Activated T-helper 1 cell treated with anti-CD3 and anti-CD28 coated beads, Interleukin-12 subunit alpha, Interleukin-12 subunit beta, Interleukin-2, Interleukin-4 antibody, amounts not matched to agents 30 ng/mL and 10 ng/mL and 1 ng/mL, durations not matched to agents 14 hours and 24 hours and 36 hours (primary cell): Measurements from ENCODE around the gene SPTA1. TPM values are rescaled to one million over a fixed set of nuclear protein-coding genes. Genes with fewer than 3 reads are reported as not detected.
"Not testable (repeated sequence)": the region's sequence is repeated elsewhere in the genome, so short reads cannot be mapped to it uniquely, and the experiment has no call there.

Experiments used
- DNase-seq: peaks from one replicate; pipeline ENCODE4 v3.0.0; 2021; ENCODE audit warnings: low spot score
- H3K27ac Mint-ChIP-seq: one replicate; pipeline ENCODE4 v1.8.0; 2021; ENCODE audit warnings: mild to moderate bottlenecking, mixed read lengths
- H3K27me3 Mint-ChIP-seq: one replicate; pipeline ENCODE4 v1.8.0; 2022; ENCODE audit warnings: mild to moderate bottlenecking, moderate library complexity, mixed read lengths; ENCODE audit not compliant: insufficient read depth
- H3K36me3 Mint-ChIP-seq: one replicate; pipeline ENCODE4 v1.8.0; 2021; ENCODE audit warnings: low read depth, mixed read lengths
- H3K4me1 Mint-ChIP-seq: one replicate; pipeline ENCODE4 v1.8.0; 2021; ENCODE audit warnings: low read depth, mixed read lengths
- H3K4me3 Mint-ChIP-seq: one replicate; pipeline ENCODE4 v1.8.0; 2021; ENCODE audit warnings: mild to moderate bottlenecking, moderate library complexity, mixed read lengths
- H3K9me3 Mint-ChIP-seq: one replicate; pipeline ENCODE4 v1.8.0; 2021; ENCODE audit warnings: mixed read lengths
- intact Hi-C: fragments of 100-400 bp; cut with micrococcal nuclease; formaldehyde crosslinking; loops from one replicate; pipeline ENCODE4 v1.15.1; 2024
- total RNA-seq: library from RNA; stranded (reverse); gene quantifications from 2 replicates; pipeline ENCODE4 v1.2.3, GENCODE V29; 2022

SPTA1 gene
- total RNA-seq, 1 donor from 2014 or later, result not detected

DNA sequence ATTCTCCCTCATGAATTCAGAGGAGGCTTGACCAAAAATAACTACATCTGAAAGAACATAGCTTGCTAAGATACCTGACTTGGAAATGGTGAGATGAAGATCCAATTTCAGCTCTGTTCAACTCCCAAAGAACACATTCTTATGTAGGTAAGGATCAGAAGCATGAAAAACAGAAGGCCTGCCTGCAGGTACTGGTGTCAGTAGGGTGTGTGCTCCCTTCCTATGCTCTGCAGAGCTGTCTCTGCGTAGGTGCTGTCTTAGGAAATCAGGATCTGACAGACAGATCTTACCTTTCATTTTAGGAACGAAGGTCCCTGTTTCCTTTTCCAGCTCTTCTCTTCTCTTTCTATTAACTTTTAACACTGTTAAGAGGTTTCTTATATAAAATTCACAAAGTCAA lies 19.6 kb upstream of the SPTA1 start:
- H3K9me3 Mint-ChIP-seq, result no peaks in the 10 kb centered on the region
- peaks cover 2% of the 10 kb centered on the region for H3K27me3 Mint-ChIP-seq
- H3K27ac Mint-ChIP-seq, result no peak overlapping the region
- no peaks in the 10 kb centered on the region for H3K36me3 Mint-ChIP-seq
- no peaks in the 10 kb centered on the region for H3K4me1 Mint-ChIP-seq
- intact Hi-C loops, result no loop called here
- no peak overlapping the region for H3K4me3 Mint-ChIP-seq
- no peak for DNase-seq

DNA sequence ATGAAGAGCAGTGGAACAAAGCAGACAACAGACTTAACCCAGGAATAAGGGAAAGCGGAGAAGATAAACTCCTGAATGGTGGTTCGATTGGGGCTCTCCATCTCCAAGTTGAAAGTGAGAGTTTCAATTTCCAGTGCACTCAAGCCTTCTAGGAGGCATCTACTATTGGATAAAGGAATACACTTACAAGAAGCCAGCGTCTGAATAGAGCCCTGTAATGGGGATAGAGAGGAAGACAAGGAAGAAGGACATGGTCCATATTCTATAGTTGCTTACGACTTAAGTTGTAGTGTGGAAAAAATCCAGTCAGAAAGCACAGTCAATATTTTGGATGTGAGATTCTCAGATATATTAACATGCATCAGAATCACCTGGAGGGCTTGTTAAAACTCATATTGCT lies 14.0 kb upstream of the SPTA1 start, which contains the start of gene OR6K2:
TSS of gene OR6K2 (minus strand) at position 101 of the 400 bp plus-strand sequence. CDS start at position 101, 0 bp downstream.
- DNase-seq, result no peak
- Mint-ChIP-seq H3K36me3 (no peaks in the 10 kb centered on the region), H3K4me3 (no peak within 1 kb of the TSS), H3K9me3 (no peaks in the 10 kb centered on the region), H3K27ac (no peak within 1 kb of the TSS), H3K4me1 (no peaks in the 10 kb centered on the region), H3K27me3 (no peaks in the 10 kb centered on the region)
- intact Hi-C loops, result no loop called here

- H3K27ac Mint-ChIP-seq, result no peak overlapping the region
- intact Hi-C loops, result no loop called here
- H3K4me3 Mint-ChIP-seq, result no peak overlapping the region
These were observed 8.1 kb upstream of the SPTA1 start for GRCh38 chr1:158694596-158694995.

GRCh38 chr1:158692356-158692755 lies 5.8 kb upstream of the SPTA1 start:
- Mint-ChIP-seq H3K27me3 (peaks cover 2% of the 10 kb centered on the region), H3K4me1 (no peaks in the 10 kb centered on the region), H3K9me3 (no peaks in the 10 kb centered on the region), H3K27ac (no peak overlapping the region), H3K4me3 (no peak overlapping the region), H3K36me3 (no peaks in the 10 kb centered on the region)
- DNase-seq, result no peak
- intact Hi-C loops, result no loop called here

More at GRCh38 chr1:158694596-158694995, 8.1 kb upstream of the SPTA1 start:
- Mint-ChIP-seq H3K36me3 (no peaks in the 10 kb centered on the region), H3K9me3 (no peaks in the 10 kb centered on the region), H3K27me3 (peaks cover 2% of the 10 kb centered on the region), H3K4me1 (no peaks in the 10 kb centered on the region)
- DNase-seq, result no peak

DNA sequence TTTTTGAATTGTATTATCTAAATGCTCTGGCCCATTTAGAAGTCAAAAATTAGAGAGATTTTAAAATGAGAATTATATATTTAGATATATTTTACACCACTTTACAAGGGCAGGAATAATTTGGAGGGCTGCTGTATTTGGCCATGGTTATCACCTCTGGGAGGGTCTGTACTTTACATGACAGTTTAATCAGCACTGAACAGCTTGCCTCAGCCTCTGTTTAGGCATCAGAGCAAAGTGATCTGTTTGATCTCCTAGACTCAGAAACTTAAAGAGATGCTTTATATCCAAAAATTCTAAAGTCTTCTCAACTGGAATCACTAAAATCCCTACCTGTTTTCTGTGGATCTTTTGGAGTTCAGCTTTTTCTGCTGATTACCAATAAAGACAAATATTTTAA lies 5.4 kb upstream of the SPTA1 start:
- DNase-seq, result no peak
- Mint-ChIP-seq H3K36me3 (no peaks in the 10 kb centered on the region), H3K4me3 (no peak overlapping the region), H3K27me3 (peaks cover 2% of the 10 kb centered on the region), H3K4me1 (no peaks in the 10 kb centered on the region), H3K27ac (no peak overlapping the region), H3K9me3 (no peaks in the 10 kb centered on the region)
- intact Hi-C loops, result no loop called here

GRCh38 chr1:158691149-158691548 lies 4.6 kb upstream of the SPTA1 start:
- H3K27ac Mint-ChIP-seq, H3K36me3 Mint-ChIP-seq, H3K9me3 Mint-ChIP-seq, H3K4me1 Mint-ChIP-seq, DNase-seq, intact Hi-C loops, H3K27me3 Mint-ChIP-seq, H3K4me3 Mint-ChIP-seq: not testable (repeated sequence)

DNA sequence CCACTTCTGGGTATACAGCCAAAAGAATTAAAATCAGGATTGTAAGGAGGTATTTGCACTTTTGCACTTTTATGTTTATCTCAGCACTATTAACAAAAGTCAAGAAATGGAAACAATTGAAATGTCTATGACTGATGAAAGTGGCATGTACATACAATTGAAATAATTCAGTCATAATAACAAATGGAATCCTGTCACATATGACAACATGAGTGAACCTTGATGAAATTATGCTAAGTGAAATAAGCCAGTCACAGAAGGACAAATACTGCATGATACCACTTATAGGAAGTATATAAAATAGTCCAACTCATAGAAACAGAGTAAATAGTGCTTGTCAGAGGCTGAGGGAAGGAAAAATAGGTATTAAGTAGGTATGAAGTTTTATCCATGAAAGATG lies 3.4 kb upstream of the SPTA1 start:
- H3K36me3 Mint-ChIP-seq, result no peaks in the 10 kb centered on the region
- intact Hi-C loops, result no loop called here
- no peak overlapping the region for H3K27ac Mint-ChIP-seq

GRCh38 chr1:158689110-158689509 lies 2.6 kb upstream of the SPTA1 start:
- Mint-ChIP-seq H3K4me3 (no peak overlapping the region), H3K27ac (no peak overlapping the region), H3K27me3 (peaks cover 2% of the 10 kb centered on the region), H3K9me3 (no peaks in the 10 kb centered on the region), H3K4me1 (no peaks in the 10 kb centered on the region), H3K36me3 (no peaks in the 10 kb centered on the region)
- DNase-seq, result no peak
- intact Hi-C loops, result no loop called here

More for the DNA sequence above, 3.4 kb upstream of the SPTA1 start:
- H3K4me1 Mint-ChIP-seq, result no peaks in the 10 kb centered on the region
- H3K9me3 Mint-ChIP-seq, result no peaks in the 10 kb centered on the region
- H3K27me3 Mint-ChIP-seq, result peaks cover 2% of the 10 kb centered on the region
- H3K4me3 Mint-ChIP-seq, result no peak overlapping the region
- no peak for DNase-seq

DNA sequence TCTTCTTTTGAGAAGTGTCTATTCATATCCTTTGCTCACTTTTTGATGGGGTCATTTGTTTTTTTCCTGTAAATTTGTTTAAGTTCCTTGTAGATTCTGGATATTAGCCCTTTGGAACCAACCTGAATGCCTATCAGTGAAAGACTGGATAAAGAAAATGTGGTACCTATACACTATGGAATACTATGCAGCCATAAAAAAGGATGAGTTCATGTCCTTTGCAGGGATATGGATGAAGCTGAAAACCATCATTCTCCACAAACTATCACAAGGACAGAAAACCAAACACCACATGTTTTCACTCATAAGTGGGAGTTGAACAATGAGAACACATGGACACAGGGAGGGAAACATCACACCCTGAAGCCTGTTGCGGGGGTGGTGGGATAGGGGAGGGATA lies 1.8 kb upstream of the SPTA1 start:
- intact Hi-C loops, H3K36me3 Mint-ChIP-seq, H3K4me1 Mint-ChIP-seq, H3K27ac Mint-ChIP-seq, H3K27me3 Mint-ChIP-seq, DNase-seq, H3K4me3 Mint-ChIP-seq, H3K9me3 Mint-ChIP-seq: not testable (repeated sequence)

DNA sequence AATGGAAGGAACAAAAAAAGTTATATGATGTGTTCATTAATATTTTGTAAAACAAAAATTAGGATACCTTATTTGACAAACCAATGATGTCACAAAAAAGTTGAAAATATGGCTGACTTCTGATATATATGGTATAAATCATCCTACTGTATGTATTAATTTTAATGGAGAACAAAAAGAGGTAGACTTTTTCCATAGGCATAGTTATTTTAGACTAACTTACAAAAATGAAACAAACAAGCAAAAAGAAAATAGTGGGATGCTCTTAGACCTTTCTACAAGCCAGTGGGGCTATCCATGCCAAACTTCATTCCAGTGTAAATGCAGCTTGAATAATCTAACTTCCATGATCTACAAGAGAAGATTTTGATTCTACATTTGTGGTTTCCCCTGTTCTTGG lies 522 bp upstream of the SPTA1 start:
- no peaks in the 10 kb centered on the region for H3K4me1 Mint-ChIP-seq
- H3K9me3 Mint-ChIP-seq, result no peaks in the 10 kb centered on the region
- intact Hi-C loops, result no loop called here
- H3K27me3 Mint-ChIP-seq, result peaks cover 2% of the 10 kb centered on the region
- no peak for DNase-seq
- no peaks in the 10 kb centered on the region for H3K36me3 Mint-ChIP-seq
- H3K4me3 Mint-ChIP-seq, result no peak overlapping the region
- H3K27ac Mint-ChIP-seq, result no peak overlapping the region

DNA sequence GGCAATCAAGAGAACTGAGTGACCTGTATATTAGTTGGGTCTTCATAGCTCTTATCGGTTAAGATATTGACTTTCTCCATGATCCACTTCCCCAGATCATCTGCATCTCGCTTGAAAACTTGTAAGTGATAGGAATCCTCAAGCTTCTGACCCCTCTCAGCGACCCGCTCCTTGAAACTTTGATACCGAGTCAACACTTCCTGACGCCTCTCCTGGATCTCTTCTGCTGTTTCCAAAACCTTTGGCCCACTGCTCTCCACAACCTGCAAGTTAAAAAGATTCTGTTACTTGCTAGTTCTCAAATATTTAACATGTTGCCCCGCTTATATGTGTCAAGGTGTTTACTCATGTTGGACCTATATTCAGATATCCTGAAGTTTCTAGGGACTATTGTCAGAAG lies 1.4 kb downstream of the SPTA1 start:
- no peak for DNase-seq
- Mint-ChIP-seq H3K36me3 (no peaks in the 10 kb centered on the region), H3K27ac (no peak overlapping the region), H3K4me1 (no peaks in the 10 kb centered on the region), H3K4me3 (no peak overlapping the region), H3K27me3 (no peaks in the 10 kb centered on the region), H3K9me3 (no peaks in the 10 kb centered on the region)
- intact Hi-C loops, result no loop called here

DNA sequence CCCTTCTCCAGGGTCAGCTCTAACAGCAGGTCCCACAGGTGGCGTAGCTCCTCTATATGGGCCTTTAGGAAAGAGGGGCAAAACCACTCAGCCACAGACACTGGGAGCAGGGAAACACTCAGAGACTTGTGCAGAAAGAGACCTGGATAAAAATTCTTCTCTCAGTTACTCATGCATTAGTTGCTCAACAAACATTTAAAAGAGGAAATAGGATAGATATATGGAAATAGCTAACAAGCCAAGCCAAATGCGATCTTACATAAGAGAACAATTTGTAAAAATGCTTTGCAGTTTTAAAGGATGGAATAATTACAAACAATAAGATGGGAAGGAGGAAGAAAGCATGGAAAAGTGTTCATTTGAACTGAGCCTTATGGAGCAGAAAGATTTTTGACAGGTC lies 4.9 kb downstream of the SPTA1 start:
- intact Hi-C loops, result no loop called here
- H3K4me1 Mint-ChIP-seq, result peaks cover 5% of the 10 kb centered on the region
- no peak overlapping the region for H3K27ac Mint-ChIP-seq
- no peak overlapping the region for H3K4me3 Mint-ChIP-seq
- no peaks in the 10 kb centered on the region for H3K9me3 Mint-ChIP-seq
- peaks cover 3% of the 10 kb centered on the region for H3K27me3 Mint-ChIP-seq
- DNase-seq, result no peak
- no peaks in the 10 kb centered on the region for H3K36me3 Mint-ChIP-seq

GRCh38 chr1:158679289-158679688 lies 7.2 kb downstream of the SPTA1 start:
- Mint-ChIP-seq H3K9me3 (no peaks in the 10 kb centered on the region), H3K36me3 (no peaks in the 10 kb centered on the region), H3K27ac (peak overlapping the region; percentile 9), H3K4me1 (peaks cover 5% of the 10 kb centered on the region), H3K27me3 (peaks cover 6% of the 10 kb centered on the region), H3K4me3 (no peak overlapping the region)
- intact Hi-C loops, result no loop called here
- DNase-seq, result no peak

DNA sequence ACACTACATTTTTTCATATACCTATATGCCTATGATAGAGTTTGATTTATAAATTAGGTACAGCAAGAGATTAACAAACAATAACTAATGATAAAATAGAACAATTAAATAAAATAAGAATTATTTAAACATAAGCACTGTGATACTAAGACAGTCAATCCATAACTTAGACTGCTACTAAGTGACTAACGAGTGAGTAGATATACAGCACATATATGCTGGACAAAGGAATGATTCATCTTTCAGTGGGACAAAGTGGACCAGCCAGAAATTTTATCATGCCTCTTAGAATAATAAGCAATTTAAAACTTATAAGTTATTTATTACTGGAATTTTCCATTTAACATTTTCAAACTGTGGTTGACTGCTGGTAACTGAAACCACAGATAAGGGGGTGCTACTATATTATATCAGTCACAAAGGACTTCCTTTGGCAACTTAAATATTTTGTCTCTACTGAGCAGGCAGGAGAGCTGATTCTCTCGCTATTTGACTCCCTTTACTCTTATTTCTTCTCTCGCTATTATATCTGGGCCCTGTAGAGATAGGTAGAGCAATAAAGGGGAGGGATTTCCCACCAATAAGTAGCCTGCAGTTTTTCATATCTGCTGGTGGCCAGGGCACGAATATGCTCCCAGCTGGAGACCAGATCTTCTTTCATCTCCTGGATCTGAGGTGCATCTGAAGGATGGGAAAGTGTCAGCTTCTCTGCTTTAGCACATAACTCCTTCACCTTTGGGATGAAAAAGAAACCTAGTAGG lies 10.8 kb downstream of the SPTA1 start:
- Mint-ChIP-seq H3K27ac (no peak overlapping the region), H3K4me1 (peaks cover 5% of the 10 kb centered on the region), H3K9me3 (no peaks in the 10 kb centered on the region), H3K4me3 (no peak overlapping the region), H3K27me3 (peaks cover 6% of the 10 kb centered on the region), H3K36me3 (no peaks in the 10 kb centered on the region)
- intact Hi-C loops, result no loop called here
- DNase-seq, result no peak
